ENCODE measurements around the gene TCAIM.

TCAIM gene, protein sequence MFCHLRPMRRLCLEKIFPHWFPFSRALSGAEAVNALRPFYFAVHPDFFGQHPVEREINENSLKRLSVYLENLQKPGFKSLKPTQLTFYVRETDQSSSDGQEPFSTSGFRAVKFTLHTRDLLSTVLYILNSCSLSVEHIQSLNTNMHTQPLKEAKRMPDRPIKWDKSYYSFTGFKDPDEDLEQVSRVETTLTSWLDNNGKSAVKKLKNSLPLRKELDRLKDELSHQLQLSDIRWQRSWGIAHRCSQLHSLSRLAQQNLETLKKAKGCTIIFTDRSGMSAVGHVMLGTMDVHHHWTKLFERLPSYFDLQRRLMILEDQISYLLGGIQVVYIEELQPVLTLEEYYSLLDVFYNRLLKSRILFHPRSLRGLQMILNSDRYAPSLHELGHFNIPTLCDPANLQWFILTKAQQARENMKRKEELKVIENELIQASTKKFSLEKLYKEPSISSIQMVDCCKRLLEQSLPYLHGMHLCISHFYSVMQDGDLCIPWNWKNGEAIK

DNA sequence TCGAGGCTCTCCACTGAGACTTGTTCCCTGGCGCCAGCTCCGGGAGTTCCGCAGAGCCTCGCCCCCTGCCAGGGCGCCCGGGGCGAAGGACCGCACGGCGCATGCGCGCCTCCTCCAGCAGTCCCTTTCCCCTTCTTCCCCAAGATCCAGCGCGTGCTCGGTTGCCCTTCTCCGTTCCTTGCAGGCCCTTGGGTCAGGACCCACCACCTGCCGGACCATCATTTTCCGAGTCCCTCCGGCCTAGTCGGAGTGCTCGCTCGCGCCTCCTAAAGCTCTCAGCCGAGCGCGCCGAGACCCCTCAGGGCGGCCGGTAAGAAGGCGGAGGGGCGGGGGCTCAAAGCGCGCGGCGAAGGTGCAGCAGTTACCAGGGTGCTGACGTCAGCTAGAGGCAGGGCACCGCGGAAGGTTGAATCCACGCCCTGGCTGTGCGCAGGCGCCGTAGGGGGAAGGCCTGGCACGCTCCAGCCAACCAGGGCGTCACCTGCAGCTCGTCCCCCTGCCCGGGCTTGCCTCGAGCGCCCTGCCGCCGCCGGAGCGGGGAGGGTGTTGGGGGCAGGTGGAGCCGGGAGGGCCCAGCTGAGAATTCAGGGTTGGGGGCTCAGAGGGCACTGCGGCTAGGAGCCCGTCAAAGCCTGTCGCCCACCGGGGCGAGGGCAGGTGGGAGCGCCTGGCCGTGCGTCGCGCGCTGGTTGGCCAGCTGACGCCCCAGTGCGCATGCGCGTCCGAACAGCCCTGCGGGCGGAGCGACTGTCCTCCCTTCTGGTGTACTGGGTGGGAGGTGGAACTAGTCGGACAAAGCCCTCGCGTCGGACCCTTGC, at the start of gene TCAIM:
Gene TCAIM (plus strand): TSS at position 757 of the 818 bp plus-strand sequence. CDS start 16,017 bp downstream, outside the sequence.
- peak within 1 kb of the TSS; percentile 63 for H3K27ac ChIP-seq (ENCODE audit: low read depth, low read length)
- H3K27me3 ChIP-seq (ENCODE audit: control insufficient read depth, low read length) = no peaks in the 10 kb centered on the region
- H3K79me2 ChIP-seq (ENCODE audit: control insufficient read depth, low read length) = peaks cover 42% of the 10 kb centered on the region
- H3K4me1 ChIP-seq (ENCODE audit: control insufficient read depth, low read length) = peaks cover 23% of the 10 kb centered on the region
- no peak for TF ChIP-seq EZH2phosphoT487 (IDR thresholded peaks at IDR 0.05; ENCODE audit: borderline replicate concordance, low read length)
- TF ChIP-seq, protein P1, sequence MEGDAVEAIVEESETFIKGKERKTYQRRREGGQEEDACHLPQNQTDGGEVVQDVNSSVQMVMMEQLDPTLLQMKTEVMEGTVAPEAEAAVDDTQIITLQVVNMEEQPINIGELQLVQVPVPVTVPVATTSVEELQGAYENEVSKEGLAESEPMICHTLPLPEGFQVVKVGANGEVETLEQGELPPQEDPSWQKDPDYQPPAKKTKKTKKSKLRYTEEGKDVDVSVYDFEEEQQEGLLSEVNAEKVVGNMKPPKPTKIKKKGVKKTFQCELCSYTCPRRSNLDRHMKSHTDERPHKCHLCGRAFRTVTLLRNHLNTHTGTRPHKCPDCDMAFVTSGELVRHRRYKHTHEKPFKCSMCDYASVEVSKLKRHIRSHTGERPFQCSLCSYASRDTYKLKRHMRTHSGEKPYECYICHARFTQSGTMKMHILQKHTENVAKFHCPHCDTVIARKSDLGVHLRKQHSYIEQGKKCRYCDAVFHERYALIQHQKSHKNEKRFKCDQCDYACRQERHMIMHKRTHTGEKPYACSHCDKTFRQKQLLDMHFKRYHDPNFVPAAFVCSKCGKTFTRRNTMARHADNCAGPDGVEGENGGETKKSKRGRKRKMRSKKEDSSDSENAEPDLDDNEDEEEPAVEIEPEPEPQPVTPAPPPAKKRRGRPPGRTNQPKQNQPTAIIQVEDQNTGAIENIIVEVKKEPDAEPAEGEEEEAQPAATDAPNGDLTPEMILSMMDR (IDR thresholded peaks at IDR 0.05; ENCODE audit: low read depth, low read length, poor library complexity, severe bottlenecking) = no peak
- H3K36me3 ChIP-seq (ENCODE audit: control insufficient read depth, low read length) = peaks cover 16% of the 10 kb centered on the region
- no peaks in the 10 kb centered on the region for H3K9me2 ChIP-seq (replicated peaks; ENCODE audit: control insufficient read depth, low read length)
- H3K4me2 ChIP-seq (ENCODE audit: low read length) = peak within 1 kb of the TSS; percentile 86
- peaks cover 4% of the 10 kb centered on the region; the same call in 1 of the 2 replicates for H3F3A ChIP-seq (ENCODE audit: control insufficient read depth, insufficient read depth)
- no peaks in the 10 kb centered on the region for H4K20me1 ChIP-seq (ENCODE audit: control insufficient read depth, insufficient read depth, low read depth, low read length)
- peak within 1 kb of the TSS; percentile 97 for H3K4me3 ChIP-seq (ENCODE audit: low read length)
- no peaks in the 10 kb centered on the region for H3K9me3 ChIP-seq (ENCODE audit: control insufficient read depth, insufficient read depth, low read length)

DNA sequence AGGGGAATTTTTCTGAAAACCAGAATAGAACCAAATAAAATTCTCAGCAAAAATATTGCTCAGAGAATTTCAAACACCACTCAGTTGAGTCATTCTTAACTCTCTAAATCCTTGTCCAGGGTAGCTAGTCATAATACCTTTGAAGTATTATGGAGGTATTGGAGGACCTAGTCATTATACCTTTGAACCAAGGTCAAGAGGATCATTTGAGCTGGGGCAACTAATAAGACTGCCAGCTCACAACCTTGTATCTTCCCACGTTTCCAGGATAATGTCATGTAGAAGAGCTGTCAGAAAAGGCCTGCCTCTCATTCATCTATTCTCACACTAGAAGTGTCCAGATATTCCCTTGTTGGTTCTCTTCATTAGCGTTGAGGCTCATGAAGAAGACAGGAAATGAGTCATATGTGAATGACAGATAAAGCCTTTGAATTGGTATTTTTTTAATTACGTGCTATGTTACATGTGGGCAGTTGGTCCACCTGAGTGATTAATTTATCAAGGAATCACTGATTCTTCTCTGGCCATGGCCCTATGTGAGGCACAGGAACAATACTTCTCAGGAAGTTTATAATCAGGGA, 48.6 kb upstream of the TCAIM start:
- Histone ChIP-seq H3K27me3 (ENCODE audit: control insufficient read depth, low read length) (peaks cover 13% of the 10 kb centered on the region; the same call in 1 of the 2 replicates), H3K79me2 (ENCODE audit: control insufficient read depth, low read length) (no peaks in the 10 kb centered on the region), H3K4me1 (ENCODE audit: control insufficient read depth, low read length) (no peaks in the 10 kb centered on the region), H3F3A (ENCODE audit: control insufficient read depth, insufficient read depth) (no peaks in the 10 kb centered on the region), H4K20me1 (ENCODE audit: control insufficient read depth, insufficient read depth, low read depth, low read length) (no peaks in the 10 kb centered on the region), H3K4me2 (ENCODE audit: low read length) (no peak overlapping the region), H3K4me3 (ENCODE audit: low read length) (no peak overlapping the region), H3K36me3 (ENCODE audit: control insufficient read depth, low read length) (no peaks in the 10 kb centered on the region), H3K27ac (ENCODE audit: low read depth, low read length) (no peak overlapping the region), H3K9me3 (ENCODE audit: control insufficient read depth, insufficient read depth, low read length) (no peaks in the 10 kb centered on the region), H3K9me2 (replicated peaks; ENCODE audit: control insufficient read depth, low read length) (no peaks in the 10 kb centered on the region)
- no peak for TF ChIP-seq EZH2phosphoT487 (IDR thresholded peaks at IDR 0.05; ENCODE audit: borderline replicate concordance, low read length)
- TF ChIP-seq, protein P1 (IDR thresholded peaks at IDR 0.05; ENCODE audit: low read depth, low read length, poor library complexity, severe bottlenecking) = no peak

GRCh38 chr3:44292276-44292675, 46.3 kb upstream of the TCAIM start:
- no peaks in the 10 kb centered on the region for H3K9me2 ChIP-seq (replicated peaks; ENCODE audit: control insufficient read depth, low read length)
- H3K4me3 ChIP-seq (ENCODE audit: low read length) = no peak overlapping the region
- H3K4me1 ChIP-seq (ENCODE audit: control insufficient read depth, low read length) = no peaks in the 10 kb centered on the region
- H3K36me3 ChIP-seq (ENCODE audit: control insufficient read depth, low read length) = no peaks in the 10 kb centered on the region
- H3F3A ChIP-seq (ENCODE audit: control insufficient read depth, insufficient read depth) = no peaks in the 10 kb centered on the region
- H3K4me2 ChIP-seq (ENCODE audit: low read length) = no peak overlapping the region
- H3K27ac ChIP-seq (ENCODE audit: low read depth, low read length) = no peak overlapping the region
- H3K79me2 ChIP-seq (ENCODE audit: control insufficient read depth, low read length) = no peaks in the 10 kb centered on the region
- H4K20me1 ChIP-seq (ENCODE audit: control insufficient read depth, insufficient read depth, low read depth, low read length) = no peaks in the 10 kb centered on the region
- H3K27me3 ChIP-seq (ENCODE audit: control insufficient read depth, low read length) = peaks cover 21% of the 10 kb centered on the region
- H3K9me3 ChIP-seq (ENCODE audit: control insufficient read depth, insufficient read depth, low read length) = no peaks in the 10 kb centered on the region
- TF ChIP-seq, protein P1 (IDR thresholded peaks at IDR 0.05; ENCODE audit: low read depth, low read length, poor library complexity, severe bottlenecking) = no peak
- TF ChIP-seq EZH2phosphoT487 (IDR thresholded peaks at IDR 0.05; ENCODE audit: borderline replicate concordance, low read length) = no peak

Measured in DOHH2 (cell line).